ENCODE data around the gene DNAJB6. TPM values are rescaled to one million over a fixed set of nuclear protein-coding genes. Genes with fewer than 3 reads are reported as not detected.

The DNAJB6 gene
- total and polyA plus RNA-seq, 12 donors, result 38.4 to 195 (median 80.4) TPM

GRCh38 chr7:157406971-157407370, 70.2 kb downstream of the DNAJB6 start:
- Histone ChIP-seq H3K4me1 (replicated peaks in 1 of 2) (peaks cover 4 to 21% of the 10 kb centered on the region in 2 donors), H3K36me3 (replicated peaks in 1 of 2) (peaks cover 0 to 16% of the 10 kb centered on the region in 2 donors), H3K4me3 (no peak overlapping the region), H3K27ac (no peak overlapping the region), H3K9me3 (replicated peaks in 1 of 3) (no peaks in the 10 kb centered on the region), H3K27me3 (no peaks in the 10 kb centered on the region)
- WGBS, 4 donors, result 90 to 98% (median 97%) methylated on average over 11 to 22 of the region's 22 CpGs
- no peak for DNase-seq
- TF ChIP-seq CTCF (IDR thresholded peaks at IDR 0.05) (no peak), POLR2A (IDR thresholded peaks at IDR 0.05) (no peak)
- intact Hi-C loops (cut with DNase I), result no loop called here

GRCh38 chr7:157407512-157408257, 70.9 kb downstream of the DNAJB6 start:
- peaks cover 0 to 16% of the 10 kb centered on the region in 2 donors for H3K36me3 ChIP-seq (replicated peaks in 1 of 2)
- DNase-seq, result no peak
- 90 to 97% (median 93%) methylated on average over 5 to 30 of the region's 30 CpGs for WGBS, 4 donors
- no peak overlapping the region for H3K27ac ChIP-seq
- H3K4me3 ChIP-seq, result no peak overlapping the region
- intact Hi-C loops (cut with DNase I), result no loop called here
- no peaks in the 10 kb centered on the region for H3K27me3 ChIP-seq
- H3K9me3 ChIP-seq (replicated peaks in 1 of 3), result no peaks in the 10 kb centered on the region
- TF ChIP-seq POLR2A (IDR thresholded peaks at IDR 0.05), result no peak
- no peak for TF ChIP-seq CTCF (IDR thresholded peaks at IDR 0.05)
- peaks cover 4 to 21% of the 10 kb centered on the region in 2 donors for H3K4me1 ChIP-seq (replicated peaks in 1 of 2)

- Histone ChIP-seq H3K36me3 (replicated peaks in 1 of 2) (peaks cover 0 to 16% of the 10 kb centered on the region in 2 donors), H3K4me3 (no peak overlapping the region), H3K27me3 (no peaks in the 10 kb centered on the region), H3K9me3 (replicated peaks in 1 of 3) (no peaks in the 10 kb centered on the region), H3K27ac (no peak overlapping the region), H3K4me1 (replicated peaks in 1 of 2) (peaks cover 4 to 21% of the 10 kb centered on the region in 2 donors)
- 87 to 93% (median 91%) methylated on average over 24 to 29 of the region's 29 CpGs for WGBS, 4 donors
- no peak for DNase-seq
- TF ChIP-seq POLR2A (IDR thresholded peaks at IDR 0.05) (no peak), CTCF (IDR thresholded peaks at IDR 0.05) (no peak)
- intact Hi-C loops (cut with DNase I), result no loop called here
These were observed 71.7 kb downstream of the DNAJB6 start for GRCh38 chr7:157408258-157409101.

GRCh38 chr7:157409149-157409752, 72.4 kb downstream of the DNAJB6 start:
- intact Hi-C loops (cut with DNase I), result no loop called here
- H3K27me3 ChIP-seq, result no peaks in the 10 kb centered on the region
- 91 to 94% (median 94%) methylated on average over 19 to 28 of the region's 28 CpGs for WGBS, 4 donors
- no peak overlapping the region for H3K4me3 ChIP-seq
- no peak for TF ChIP-seq CTCF (IDR thresholded peaks at IDR 0.05)
- no peak for TF ChIP-seq POLR2A (IDR thresholded peaks at IDR 0.05)
- peaks cover 4 to 21% of the 10 kb centered on the region in 2 donors for H3K4me1 ChIP-seq (replicated peaks in 1 of 2)
- H3K9me3 ChIP-seq (replicated peaks in 1 of 3), result no peaks in the 10 kb centered on the region
- H3K27ac ChIP-seq, result no peak overlapping the region
- no peak for DNase-seq
- H3K36me3 ChIP-seq (replicated peaks in 1 of 2), result peaks cover 0 to 16% of the 10 kb centered on the region in 2 donors
